IPS-18c (cell line): Measurements from ENCODE around the gene CFAP251.
A peak's percentile ranks its signal among the peaks of the same experiment; 100 is the strongest.

Source experiments
- H3K4me3 ChIP-seq: 2 replicates; pipeline ENCODE4 v1.7.0; 2013; ENCODE audit warnings: low read depth, mild to moderate bottlenecking, low read length, moderate library complexity; ENCODE audit not compliant: insufficient read depth
- H3K9me3 ChIP-seq: one replicate; pipeline ENCODE4 v1.6.1; 2013; ENCODE audit warnings: mild to moderate bottlenecking, low read length, moderate library complexity; ENCODE audit not compliant: control insufficient read depth, insufficient read depth

The CFAP251 gene

GRCh38 chr12:121932914-121933521 is 14.6 kb downstream of the CFAP251 start:
- Histone ChIP-seq H3K9me3 (no peaks in the 10 kb centered on the region), H3K4me3 (no peak overlapping the region)

- Histone ChIP-seq H3K4me3 (no peak overlapping the region), H3K9me3 (no peaks in the 10 kb centered on the region)
These were observed 15.3 kb downstream of the CFAP251 start for GRCh38 chr12:121933522-121934308.

- no peak overlapping the region for H3K4me3 ChIP-seq
- no peaks in the 10 kb centered on the region for H3K9me3 ChIP-seq
These were observed 15.9 kb downstream of the CFAP251 start for GRCh38 chr12:121934309-121934664.

GRCh38 chr12:121937654-121938053 is 19.3 kb downstream of the CFAP251 start:
- no peak overlapping the region for H3K4me3 ChIP-seq
- H3K9me3 ChIP-seq, result no peaks in the 10 kb centered on the region

- H3K9me3 ChIP-seq, result no peaks in the 10 kb centered on the region
- H3K4me3 ChIP-seq, result no peak overlapping the region
These were observed 20.8 kb downstream of the CFAP251 start for GRCh38 chr12:121939186-121939585.

- H3K4me3 ChIP-seq, result no peak overlapping the region
- no peaks in the 10 kb centered on the region for H3K9me3 ChIP-seq
These were observed 21.8 kb downstream of the CFAP251 start for GRCh38 chr12:121939992-121940766.

- Histone ChIP-seq H3K9me3 (no peaks in the 10 kb centered on the region), H3K4me3 (no peak overlapping the region)
These were observed 23.8 kb downstream of the CFAP251 start for GRCh38 chr12:121942145-121942718.

- Histone ChIP-seq H3K4me3 (no peak overlapping the region; the same call in 1 of the 2 replicates), H3K9me3 (no peaks in the 10 kb centered on the region)
These were observed 25.5 kb downstream of the CFAP251 start for GRCh38 chr12:121943926-121944325.

GRCh38 chr12:121946313-121947025 is 28.1 kb downstream of the CFAP251 start:
- Histone ChIP-seq H3K4me3 (no peak overlapping the region), H3K9me3 (no peaks in the 10 kb centered on the region)

GRCh38 chr12:121947981-121948380 is 29.6 kb downstream of the CFAP251 start:
- Histone ChIP-seq H3K4me3 (no peak overlapping the region), H3K9me3 (no peaks in the 10 kb centered on the region)

GRCh38 chr12:121949648-121950397 is 31.4 kb downstream of the CFAP251 start:
- Histone ChIP-seq H3K4me3 (no peak overlapping the region), H3K9me3 (no peaks in the 10 kb centered on the region)

- Histone ChIP-seq H3K9me3 (no peaks in the 10 kb centered on the region), H3K4me3 (no peak overlapping the region)
These were observed 34.8 kb downstream of the CFAP251 start for GRCh38 chr12:121953117-121953692.

- Histone ChIP-seq H3K4me3 (no peak overlapping the region), H3K9me3 (no peaks in the 10 kb centered on the region)
These were observed 35.3 kb downstream of the CFAP251 start for GRCh38 chr12:121953695-121954094.

GRCh38 chr12:121955258-121956237 is 37.2 kb downstream of the CFAP251 start:
- no peak overlapping the region for H3K4me3 ChIP-seq
- H3K9me3 ChIP-seq, result no peaks in the 10 kb centered on the region

GRCh38 chr12:121957861-121958515 is 39.6 kb downstream of the CFAP251 start:
- Histone ChIP-seq H3K9me3 (no peaks in the 10 kb centered on the region), H3K4me3 (peak overlapping the region; percentile 6; the same call in 1 of the 2 replicates)
